ENCODE measurements around the gene MGST2. TPM values are rescaled to one million over a fixed set of nuclear protein-coding genes. Genes with fewer than 3 reads are reported as not detected.

Gene MGST2
- total and polyA plus RNA-seq, 10 of the 15 experiments (the other 5 are each of a cell fraction or from before 2014, with no cell fraction given): 19.0 to 50.1 (median 30.6) TPM

DNA sequence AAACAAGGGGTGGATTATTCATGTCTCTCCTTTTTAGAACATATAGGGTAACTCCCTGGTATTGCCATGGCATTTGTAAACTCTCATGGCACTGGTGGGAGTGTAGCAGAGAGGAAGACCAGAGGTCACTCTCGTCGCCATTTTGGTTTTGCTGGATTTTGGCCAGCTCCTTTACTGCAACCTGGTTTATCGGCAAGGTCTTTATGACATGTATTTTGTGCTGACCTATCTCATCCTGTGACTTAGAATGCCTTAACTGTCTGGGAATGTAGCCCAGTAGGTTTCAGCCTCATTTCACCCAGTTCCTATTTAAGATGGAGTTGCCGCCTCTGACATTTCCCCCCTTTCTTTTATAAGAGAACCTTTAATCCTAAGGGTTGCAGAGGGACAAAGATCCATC, 45.8 kb downstream of the MGST2 start:
- H3K9me3 ChIP-seq (replicated peaks; ENCODE audit: control insufficient read depth, insufficient read depth, low read length): no peaks in the 10 kb centered on the region; the same call in 2 of the 3 replicates
- no peak overlapping the region for H2AFZ ChIP-seq (ENCODE audit: control insufficient read depth, low read depth, low read length)
- ATAC-seq (no peak), FAIRE-seq (no peak), DNase-seq (ENCODE audit: low read depth, low spot score) (no peak)
- no peaks in the 10 kb centered on the region for H3K79me2 ChIP-seq (ENCODE audit: control insufficient read depth, insufficient read depth, low read length)
- H3K4me3 ChIP-seq: no peak overlapping the region
- in situ Hi-C loops (cut with MboI) (no loop called here), intact Hi-C loops (cut with micrococcal nuclease; ENCODE audit: unreplicated experiment) (no loop called here)
- H3K4me2 ChIP-seq (ENCODE audit: control insufficient read depth, insufficient read depth): no peak overlapping the region
- ChIA-PET SMC1A (ENCODE audit: uncharacterized antibody, unreplicated experiment) (no interaction called here), RAD21 (ENCODE audit: unreplicated experiment) (no interaction called here), POLR2A (no interaction called here), CTCF (no interaction called here)
- no peak overlapping the region for H3K27ac ChIP-seq (ENCODE audit: control insufficient read depth, insufficient read depth)
- H3K27me3 ChIP-seq (replicated peaks in 1 of 2; ENCODE audit: control insufficient read depth in 2 of 2, insufficient read depth in 2 of 2, low read length in 1 of 2): no peaks in the 10 kb centered on the region
- H4K20me1 ChIP-seq (ENCODE audit: control insufficient read depth, insufficient read depth): no peaks in the 10 kb centered on the region
- no peaks in the 10 kb centered on the region for H3K4me1 ChIP-seq (ENCODE audit: control insufficient read depth, insufficient read depth, low read length)
- 86% methylated on average over 4 of the region's 4 CpGs for WGBS (ENCODE audit: insufficient coverage, insufficient replicate concordance, low lambda C conversion rate, missing lambda C conversion rate)
- no peak overlapping the region for H3K9ac ChIP-seq (ENCODE audit: control insufficient read depth, insufficient read depth, low read length)
- H3K36me3 ChIP-seq (ENCODE audit: control insufficient read depth in 2 of 2, insufficient read depth in 2 of 2, low read length in 1 of 2): no peaks in the 10 kb centered on the region
- TF ChIP-seq MEF2B (IDR thresholded peaks at IDR 0.05; ENCODE audit: partially characterized antibody, poor library complexity, severe bottlenecking) (no peak), RCOR1 (conservative IDR thresholded peaks at IDR 0.05; ENCODE audit: low read depth, low read length) (no peak), RFX5 (IDR thresholded peaks at IDR 0.05; ENCODE audit: low read depth, low read length) (no peak), MYB (IDR thresholded peaks at IDR 0.05; ENCODE audit: borderline replicate concordance, low read depth, low read length) (no peak), YBX1 (IDR thresholded peaks at IDR 0.05) (no peak), TBL1XR1 (IDR thresholded peaks at IDR 0.05; ENCODE audit: low read depth, low read length) (no peak), TCF3 (IDR thresholded peaks at IDR 0.05; ENCODE audit: borderline replicate concordance, insufficient read depth, low read depth, low read length) (no peak), PAX8 (IDR thresholded peaks at IDR 0.05) (no peak), BACH1 (IDR thresholded peaks at IDR 0.05; ENCODE audit: borderline replicate concordance) (no peak)
- TF ChIP-seq, protein P1, sequence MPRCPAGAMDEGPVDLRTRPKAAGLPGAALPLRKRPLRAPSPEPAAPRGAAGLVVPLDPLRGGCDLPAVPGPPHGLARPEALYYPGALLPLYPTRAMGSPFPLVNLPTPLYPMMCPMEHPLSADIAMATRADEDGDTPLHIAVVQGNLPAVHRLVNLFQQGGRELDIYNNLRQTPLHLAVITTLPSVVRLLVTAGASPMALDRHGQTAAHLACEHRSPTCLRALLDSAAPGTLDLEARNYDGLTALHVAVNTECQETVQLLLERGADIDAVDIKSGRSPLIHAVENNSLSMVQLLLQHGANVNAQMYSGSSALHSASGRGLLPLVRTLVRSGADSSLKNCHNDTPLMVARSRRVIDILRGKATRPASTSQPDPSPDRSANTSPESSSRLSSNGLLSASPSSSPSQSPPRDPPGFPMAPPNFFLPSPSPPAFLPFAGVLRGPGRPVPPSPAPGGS (IDR thresholded peaks at IDR 0.05; ENCODE audit: borderline replicate concordance, insufficient read depth, low read depth, low read length, poor library complexity, severe bottlenecking): no peak
- TF ChIP-seq, protein P2, sequence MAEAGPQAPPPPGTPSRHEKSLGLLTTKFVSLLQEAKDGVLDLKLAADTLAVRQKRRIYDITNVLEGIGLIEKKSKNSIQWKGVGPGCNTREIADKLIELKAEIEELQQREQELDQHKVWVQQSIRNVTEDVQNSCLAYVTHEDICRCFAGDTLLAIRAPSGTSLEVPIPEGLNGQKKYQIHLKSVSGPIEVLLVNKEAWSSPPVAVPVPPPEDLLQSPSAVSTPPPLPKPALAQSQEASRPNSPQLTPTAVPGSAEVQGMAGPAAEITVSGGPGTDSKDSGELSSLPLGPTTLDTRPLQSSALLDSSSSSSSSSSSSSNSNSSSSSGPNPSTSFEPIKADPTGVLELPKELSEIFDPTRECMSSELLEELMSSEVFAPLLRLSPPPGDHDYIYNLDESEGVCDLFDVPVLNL (IDR thresholded peaks at IDR 0.05; ENCODE audit: low read depth, low read length): no peak
- TF ChIP-seq, protein P3, sequence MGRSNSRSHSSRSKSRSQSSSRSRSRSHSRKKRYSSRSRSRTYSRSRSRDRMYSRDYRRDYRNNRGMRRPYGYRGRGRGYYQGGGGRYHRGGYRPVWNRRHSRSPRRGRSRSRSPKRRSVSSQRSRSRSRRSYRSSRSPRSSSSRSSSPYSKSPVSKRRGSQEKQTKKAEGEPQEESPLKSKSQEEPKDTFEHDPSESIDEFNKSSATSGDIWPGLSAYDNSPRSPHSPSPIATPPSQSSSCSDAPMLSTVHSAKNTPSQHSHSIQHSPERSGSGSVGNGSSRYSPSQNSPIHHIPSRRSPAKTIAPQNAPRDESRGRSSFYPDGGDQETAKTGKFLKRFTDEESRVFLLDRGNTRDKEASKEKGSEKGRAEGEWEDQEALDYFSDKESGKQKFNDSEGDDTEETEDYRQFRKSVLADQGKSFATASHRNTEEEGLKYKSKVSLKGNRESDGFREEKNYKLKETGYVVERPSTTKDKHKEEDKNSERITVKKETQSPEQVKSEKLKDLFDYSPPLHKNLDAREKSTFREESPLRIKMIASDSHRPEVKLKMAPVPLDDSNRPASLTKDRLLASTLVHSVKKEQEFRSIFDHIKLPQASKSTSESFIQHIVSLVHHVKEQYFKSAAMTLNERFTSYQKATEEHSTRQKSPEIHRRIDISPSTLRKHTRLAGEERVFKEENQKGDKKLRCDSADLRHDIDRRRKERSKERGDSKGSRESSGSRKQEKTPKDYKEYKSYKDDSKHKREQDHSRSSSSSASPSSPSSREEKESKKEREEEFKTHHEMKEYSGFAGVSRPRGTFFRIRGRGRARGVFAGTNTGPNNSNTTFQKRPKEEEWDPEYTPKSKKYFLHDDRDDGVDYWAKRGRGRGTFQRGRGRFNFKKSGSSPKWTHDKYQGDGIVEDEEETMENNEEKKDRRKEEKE (IDR thresholded peaks at IDR 0.05): no peak
- BruUV-seq (replicated peaks): no TSS peak
